ENCODE measurements around the gene GSE1.

- TF ChIP-seq CTCF (IDR thresholded peaks at IDR 0.05; ENCODE audit: low read depth, low read length) (no peak), POLR2A (IDR thresholded peaks at IDR 0.05; ENCODE audit: extremely low read depth, insufficient read length) (no peak), MYC (IDR thresholded peaks at IDR 0.05; ENCODE audit: low read depth, low read length) (no peak)
Observed at GRCh38 chr16:85710732-85711131, 97.6 kb downstream of the GSE1 start.

Data from NB4 (cell line).